NCI-H524 (cell line): ENCODE data around the gene BRDT.
"Not testable (repeated sequence)": the region's sequence is repeated elsewhere in the genome, so short reads cannot be mapped to it uniquely, and the experiment has no call there.

Source experiments
- DNase-seq, 2 experiments: peaks; one replicate each; lab custom pipeline; 2025; lab: John Stamatoyannopoulos, UW

BRDT gene

DNA sequence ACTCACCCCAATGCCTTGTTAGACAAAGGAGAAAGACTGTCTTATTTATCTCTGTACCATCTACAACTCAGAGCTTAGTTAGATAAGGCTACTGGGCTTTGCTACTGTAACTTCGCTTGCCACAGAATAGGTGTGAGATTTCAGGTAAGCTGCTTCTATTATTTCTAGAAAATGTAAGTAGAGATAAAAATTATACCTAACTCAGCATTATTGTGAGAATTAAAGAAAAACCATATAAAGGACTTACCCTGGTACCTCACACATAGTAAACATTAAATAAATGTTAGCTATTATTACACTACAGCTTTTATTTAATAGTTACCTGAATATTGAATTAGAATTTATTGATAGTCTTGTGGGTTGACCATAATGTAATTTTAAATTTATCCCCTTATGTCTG, 44.1 kb downstream of the BRDT start:
- DNase-seq: no peak

DNA sequence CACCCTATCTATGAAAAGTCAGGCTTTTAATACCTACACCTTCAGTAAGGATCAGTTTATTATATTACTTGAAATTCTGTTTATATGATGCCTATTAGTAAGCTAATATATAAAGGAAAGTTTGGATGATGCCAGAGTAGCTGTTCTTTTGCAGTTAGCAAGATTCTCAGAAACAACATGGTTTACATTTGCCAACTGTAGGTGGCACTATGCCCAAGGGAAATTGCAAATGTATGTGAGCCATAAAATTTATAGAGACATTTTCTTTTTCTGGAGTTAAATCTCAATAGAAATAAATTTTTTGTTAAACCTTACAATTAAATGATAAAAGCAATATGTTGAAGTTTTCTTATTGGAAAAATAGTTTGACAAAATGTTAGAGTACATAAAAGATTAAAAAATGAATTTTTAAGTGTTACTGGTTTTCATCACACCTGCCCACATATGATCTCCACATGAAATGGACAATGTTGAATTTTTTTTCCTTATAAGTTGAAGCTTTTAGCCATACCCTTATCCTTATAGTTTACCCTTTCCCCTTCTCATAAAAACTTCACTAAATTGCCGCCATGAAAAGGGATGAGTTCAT, 48.5 kb downstream of the BRDT start:
- DNase-seq: peak in 1 of 2 experiments; percentile 46

DNA sequence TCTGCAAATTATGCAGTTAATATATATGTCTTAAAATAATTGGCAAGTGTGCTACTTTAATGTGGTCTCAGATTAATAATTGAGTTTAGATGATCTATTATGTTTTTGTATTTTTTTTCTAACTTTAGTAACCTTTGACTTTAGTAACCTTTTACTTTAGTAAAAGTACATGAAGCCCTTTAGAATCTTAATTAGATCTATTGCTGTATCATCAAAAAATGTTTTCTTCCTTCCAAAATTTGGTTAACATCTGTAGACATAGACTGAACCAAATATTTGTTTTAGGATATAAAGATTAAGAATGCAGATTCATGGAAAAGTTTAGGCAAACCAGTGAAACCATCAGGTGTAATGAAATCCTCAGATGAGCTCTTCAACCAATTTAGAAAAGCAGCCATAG, 54.9 kb downstream of the BRDT start:
- no peak for DNase-seq

DNA sequence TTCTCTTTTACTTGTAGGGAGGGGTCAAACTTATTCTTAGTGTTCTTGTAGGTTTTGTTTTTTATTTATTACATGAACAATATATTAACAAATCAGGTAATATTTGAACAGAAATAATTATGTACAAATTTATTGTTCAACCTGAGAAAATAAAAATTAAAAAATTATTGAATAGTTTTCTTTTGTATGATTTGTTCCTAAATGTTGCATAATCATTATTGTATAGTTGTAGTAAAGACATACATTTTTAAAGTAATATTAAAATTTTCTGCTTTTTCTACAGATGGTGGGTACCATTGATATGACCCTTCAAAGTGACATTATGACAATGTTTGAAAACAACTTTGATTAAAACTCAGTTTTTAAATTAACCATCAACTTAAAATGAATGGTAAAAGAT, 64.7 kb downstream of the BRDT start:
- DNase-seq: no peak

DNA sequence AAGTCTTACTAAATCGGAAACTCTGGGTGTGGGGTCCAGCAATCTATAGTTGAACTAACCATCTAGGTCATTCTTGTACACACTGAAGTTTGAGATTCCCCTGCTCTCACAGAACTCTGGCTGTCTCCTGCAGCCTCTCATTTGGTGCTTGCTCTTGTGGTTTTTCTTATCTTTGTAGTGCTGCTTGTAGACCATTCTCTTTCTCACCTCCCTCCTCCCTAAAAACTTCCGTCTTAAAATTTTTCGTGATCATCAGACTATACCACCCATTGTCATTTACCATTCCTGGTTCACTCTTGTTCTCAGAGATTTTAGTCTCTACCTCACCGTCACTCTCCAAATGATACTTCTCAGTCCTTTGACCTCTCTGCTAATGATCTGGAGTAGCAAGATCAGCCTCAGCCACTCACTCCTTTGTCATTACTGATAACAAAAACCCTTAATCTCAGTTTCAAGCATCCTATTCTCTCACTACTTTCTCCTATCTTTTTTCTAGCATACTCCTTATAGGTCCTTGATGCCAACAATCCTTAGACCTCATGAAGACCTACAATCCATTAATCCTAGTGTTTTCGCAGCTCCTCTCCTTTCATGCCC, 67.6 kb downstream of the BRDT start:
- DNase-seq: no peak

DNA sequence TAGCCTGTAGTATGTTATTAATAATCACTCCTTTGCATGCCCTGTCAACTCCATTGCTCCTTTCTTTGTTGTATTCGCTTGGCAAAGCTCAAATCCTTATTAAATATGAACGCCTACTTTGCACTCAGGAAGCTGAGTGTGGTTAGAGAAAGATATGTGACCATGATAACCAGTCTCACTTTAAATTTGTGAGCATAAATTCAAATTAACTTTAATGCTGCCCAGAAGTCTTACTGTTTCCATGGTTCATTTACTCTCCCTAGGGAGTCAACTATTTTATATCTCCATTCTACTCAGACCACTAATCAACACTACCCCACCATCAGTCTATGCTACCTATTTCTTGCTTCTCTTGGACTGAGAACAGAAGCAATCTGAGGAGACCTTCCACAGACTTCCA, 68.5 kb downstream of the BRDT start:
- DNase-seq: no peak

DNA sequence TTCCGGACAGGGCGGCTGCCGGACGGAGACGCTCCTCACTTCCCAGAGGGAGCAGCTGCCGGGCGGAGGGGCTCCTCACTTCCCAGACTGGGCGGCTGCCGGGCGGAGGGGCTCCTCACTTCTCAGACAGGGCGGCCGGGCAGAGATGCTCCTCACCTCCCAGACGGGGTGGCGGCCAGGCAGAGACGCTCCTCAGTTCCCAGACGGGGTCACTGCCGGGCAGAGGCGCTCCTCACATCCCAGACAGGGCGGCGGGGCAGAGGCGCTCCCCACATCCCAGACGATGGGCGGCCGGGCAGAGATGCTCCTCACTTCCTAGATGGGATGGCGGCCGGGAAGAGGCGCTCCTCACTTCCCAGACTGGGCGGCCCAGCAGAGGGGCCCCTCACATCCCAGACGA, 76.8 kb downstream of the BRDT start:
- DNase-seq: not testable (repeated sequence)

DNA sequence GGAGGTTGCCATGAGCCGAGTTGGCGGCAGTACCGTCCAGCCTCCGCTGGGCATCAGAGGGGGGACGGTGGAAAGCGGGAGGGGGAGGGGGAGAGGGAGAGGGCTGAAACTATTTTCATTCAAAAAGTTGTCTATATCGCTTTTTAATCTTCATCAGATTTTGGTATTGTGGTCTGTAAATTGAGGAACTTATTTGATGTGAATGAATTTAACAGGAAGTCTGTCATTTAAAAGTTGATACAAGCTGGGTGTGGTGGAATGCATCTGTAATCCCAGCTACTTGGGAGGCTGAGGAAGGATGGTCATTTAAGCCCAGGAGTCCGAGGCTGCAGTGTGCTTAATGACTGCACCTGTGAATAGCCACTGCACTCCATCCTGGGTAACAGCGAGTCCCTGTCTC, 77.6 kb downstream of the BRDT start:
- DNase-seq: no peak

DNA sequence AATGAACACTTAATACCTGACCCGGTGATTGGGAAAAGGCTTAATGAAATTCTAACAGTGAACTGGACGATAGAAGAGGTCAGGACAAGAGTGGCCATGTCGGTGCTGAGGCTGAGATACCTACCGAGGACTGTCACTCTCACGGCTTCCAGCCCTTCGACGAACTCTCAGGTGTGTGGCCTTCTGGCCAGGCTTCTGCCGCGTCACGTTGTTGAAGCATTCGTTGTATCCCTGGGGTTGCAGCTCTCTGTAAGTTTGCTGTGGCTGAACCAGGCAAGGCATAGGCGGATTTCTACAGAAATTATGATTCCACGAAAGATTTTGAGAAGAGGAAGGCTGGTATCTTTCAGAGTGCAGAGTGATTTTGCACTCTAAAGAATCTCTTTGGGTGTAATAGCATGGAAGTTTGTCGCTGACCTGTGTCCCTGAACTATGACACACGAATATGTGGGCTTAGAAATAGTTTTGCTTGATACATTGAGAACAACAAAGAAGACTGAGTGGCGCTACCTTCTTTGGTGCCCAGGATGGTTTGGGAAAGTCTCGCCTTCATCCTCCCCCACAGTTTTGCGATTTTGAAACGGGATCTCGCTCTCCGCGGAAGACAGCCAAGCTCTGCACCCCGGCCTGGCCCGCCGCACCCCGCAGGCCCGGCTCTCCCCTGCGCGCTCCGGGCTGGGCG, 80.2 kb downstream of the BRDT start:
- DNase-seq: no peak

DNA sequence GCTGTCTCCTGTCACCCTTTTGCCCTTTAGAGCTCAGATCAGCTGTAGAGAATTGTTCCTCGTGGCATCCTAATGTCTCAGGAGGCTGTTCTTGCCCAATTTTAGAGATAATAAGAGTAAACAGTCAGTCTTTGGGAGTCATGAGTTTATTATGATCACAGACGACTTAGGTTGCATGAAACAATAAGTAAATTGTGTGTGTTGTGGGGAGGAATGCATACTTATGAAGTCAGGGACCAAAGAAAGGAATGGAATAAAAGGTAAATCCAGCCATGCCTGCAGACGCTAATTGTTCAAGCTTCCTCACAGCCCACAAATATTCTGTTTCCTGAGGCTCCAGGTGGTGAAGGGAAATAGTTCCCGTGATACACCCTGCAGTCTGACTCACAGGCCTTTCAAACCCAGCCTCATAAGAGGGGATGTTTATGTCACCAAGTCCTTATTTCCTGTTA, 81.5 kb downstream of the BRDT start:
- DNase-seq: no peak

DNA sequence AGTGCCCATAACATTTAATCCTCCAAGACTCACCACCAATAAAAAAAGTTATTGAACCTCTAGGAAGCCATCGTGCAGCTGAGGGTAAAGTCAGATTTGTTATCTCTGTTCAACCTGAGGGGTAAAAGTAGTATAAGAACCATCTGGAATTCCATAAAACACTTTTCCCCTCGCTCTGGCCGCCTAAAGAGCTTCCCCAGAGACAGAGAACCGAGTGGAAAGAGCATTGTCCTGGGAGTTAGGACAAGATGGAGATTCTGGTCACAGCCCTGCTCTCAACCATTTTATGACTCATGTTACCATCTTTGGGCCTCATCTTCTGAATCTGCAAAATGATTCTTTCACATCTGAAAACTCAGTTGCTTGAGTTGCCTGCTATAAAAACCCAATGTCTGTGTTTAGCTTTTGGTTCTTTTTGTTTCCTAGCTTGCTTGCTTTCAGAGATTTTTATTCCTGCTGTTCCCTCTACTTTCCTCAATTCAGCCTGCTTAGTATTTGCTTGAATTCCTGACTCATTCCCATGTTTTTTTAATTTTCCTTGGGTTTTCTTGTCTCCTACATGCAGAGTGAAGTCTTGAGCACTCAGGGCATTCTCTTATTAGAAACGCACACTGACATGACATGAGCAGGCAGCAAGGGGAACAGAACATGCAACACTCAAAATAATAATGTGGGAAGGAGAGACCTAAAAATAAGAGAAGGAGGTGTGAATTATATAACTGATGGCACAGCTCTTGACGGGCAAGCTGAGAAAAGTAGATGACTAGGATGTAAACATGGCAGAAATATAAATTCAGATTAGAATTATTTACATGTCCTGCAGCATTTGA, 82.3 kb downstream of the BRDT start:
- no peak for DNase-seq

DNA sequence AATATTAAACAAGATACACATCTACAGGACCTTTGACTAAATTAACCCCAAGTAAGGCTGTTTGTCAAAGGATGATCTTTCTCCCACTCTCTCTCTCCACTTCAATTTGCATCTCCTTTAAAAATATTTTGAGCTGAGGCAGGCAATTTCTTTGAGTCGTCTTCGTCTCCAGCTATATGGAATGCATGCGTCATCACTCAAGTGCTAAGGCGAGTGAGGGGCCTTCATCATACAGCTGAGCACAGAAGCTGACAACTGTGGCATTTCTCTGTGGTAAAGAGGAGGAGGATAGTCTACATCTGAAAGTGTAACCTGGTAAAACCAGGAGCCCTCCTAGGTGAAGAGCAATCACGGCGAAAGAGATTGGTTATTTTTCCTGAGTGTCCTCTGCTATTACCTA, 88.2 kb downstream of the BRDT start:
- DNase-seq: no peak

DNA sequence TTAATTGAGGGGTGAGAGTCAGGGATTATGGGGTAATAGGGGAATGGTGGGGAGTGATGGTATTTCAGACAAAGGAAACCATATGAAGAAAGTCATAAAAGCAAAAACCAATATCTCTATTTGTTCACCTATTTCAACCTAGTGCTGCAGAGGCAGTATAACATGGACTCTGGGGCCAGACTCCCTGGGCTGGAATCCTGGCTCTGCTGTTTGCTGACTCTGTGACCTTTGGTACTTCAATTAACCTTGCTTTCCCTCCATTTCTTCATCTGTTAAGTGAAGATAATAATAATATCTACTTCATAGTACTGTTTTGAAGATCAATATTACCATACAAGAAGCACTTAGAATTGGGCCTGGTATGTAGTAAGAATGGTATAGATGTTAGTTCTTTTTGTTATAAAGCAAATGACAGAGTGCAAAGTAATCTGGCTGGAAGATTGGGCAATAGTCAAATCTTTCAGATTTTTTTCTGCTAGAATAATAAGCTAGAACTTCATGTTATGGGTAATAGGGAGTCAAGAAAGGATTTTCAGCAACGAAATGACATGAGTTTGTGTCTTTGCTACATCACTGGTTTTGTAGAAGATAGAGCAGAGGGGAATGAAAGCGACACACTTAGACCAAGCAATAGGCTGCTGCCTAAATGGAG, 89.6 kb downstream of the BRDT start:
- DNase-seq: no peak

DNA sequence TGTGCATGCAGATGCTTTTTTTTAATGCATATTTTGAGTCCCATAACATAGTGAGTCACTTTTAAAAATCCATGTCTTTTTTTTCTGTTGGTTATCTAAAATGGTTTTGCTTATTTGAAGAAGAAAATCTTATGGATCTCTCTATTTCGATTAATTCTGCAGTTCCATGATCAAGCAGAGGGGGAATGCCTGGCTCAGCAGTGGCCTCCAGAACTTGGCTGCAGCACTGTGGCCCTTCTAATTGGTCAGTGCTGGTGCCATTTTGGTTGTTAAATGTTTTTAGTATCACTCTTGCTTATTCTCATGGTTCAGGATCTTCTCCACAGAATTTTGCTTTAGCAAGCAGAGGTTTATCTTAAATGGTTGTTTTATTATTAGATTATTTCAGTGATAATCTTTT, 91.8 kb downstream of the BRDT start:
- no peak for DNase-seq

DNA sequence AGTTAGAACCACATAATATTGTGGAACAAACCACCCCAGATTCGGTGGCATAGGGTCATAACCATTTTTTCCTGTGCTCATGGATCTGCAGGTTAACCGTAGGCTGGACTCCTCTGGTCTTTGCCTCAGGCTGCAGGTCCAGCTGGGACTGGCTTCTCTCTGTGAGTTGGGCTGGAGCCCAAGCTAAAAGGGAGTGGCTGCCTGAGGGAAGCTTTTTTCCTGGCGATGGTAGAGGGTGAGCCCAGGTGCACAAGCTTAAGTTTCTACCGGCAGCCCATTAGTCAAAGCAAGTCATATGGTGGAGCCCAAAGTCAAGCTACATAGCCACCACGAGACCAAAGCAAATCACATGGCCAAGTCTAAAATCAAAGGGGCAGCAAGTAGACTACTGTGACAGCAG, 94.4 kb downstream of the BRDT start:
- DNase-seq: no peak

DNA sequence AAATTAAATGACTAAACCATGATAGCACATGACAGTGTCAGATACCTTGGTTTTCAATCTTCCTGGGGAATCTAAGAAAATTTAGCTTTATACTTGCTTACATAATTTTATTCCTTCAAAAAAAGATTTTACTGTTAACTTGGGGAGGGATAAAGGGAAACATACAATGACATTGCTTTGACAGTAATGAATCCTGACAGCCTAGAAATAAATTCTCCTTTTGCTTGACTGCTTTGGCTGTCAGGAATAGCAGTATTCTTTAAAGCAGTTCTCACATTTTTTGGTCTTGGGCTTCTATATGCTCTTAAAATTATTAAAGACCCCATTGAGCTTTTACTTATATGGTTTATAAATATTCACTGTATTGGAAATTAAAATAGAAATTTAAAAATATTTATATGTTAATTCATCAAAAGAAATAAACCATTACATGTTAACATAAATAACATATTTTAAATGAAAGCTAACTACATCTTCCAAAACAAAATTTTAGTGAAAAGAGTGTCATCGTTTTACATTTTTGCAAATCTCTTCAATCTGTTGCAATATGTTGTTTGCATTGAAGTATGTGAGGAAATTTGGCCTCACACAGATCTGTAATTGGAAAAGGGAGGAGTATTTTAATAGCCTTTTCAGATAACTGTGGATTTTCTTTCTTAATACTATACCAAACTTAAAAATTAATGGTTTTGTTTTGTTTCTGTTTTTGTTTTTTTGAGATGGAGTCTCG, 96.7 kb downstream of the BRDT start:
- no peak for DNase-seq

DNA sequence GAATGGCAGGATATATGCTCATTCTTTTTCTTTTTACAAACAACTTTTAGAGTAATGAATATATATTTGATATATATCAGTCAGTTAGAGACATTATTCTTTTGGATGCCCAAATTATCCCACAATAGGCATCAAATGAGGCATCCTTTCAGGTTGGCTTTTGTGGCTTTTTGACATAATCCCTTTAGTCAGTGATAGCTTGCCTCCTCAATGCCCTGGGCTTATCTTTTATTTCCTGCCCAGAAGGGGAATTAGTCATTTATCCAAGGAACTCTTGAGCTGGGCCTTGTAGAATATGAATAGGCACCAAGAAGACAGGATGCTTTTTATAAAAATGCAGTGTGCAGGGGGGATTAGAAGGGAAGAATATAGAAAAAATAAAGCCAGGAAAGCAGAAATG, 102.7 kb downstream of the BRDT start:
- DNase-seq: no peak
